Smooth muscle cell (in vitro differentiated cells): ENCODE results near the gene AHCYL1. TPM values are rescaled to one million over a fixed set of nuclear protein-coding genes. Genes with fewer than 3 reads are reported as not detected.

Experiments
- DNase-seq: peaks from one replicate; lab custom pipeline; 2025; ENCODE audit not compliant: unreplicated experiment; lab: John Stamatoyannopoulos, UW
- H2AFZ ChIP-seq: fragments of 200-600 bp; sonication (generic); 2 replicates; pipeline ENCODE4 v1.6.0; 2016; ENCODE audit warnings: antibody characterized with exemption, low read depth, mild to moderate bottlenecking
- H3F3A ChIP-seq: fragments of 200-600 bp; sonication (generic); 2 replicates; pipeline ENCODE4 v1.6.0; 2017; ENCODE audit warnings: antibody characterized with exemption, low read depth
- H3K27ac ChIP-seq: fragments of 200-600 bp; sonication (generic); 2 replicates; pipeline ENCODE4 v1.5.1; 2016; ENCODE audit warnings: low read depth, mild to moderate bottlenecking
- H3K27me3 ChIP-seq: fragments of 200-600 bp; sonication (generic); 2 replicates; pipeline ENCODE4 v1.6.1; 2016; ENCODE audit warnings: low read depth, mild to moderate bottlenecking
- H3K36me3 ChIP-seq: fragments of 200-600 bp; sonication (generic); 2 replicates; pipeline ENCODE4 v1.5.1; 2016; ENCODE audit warnings: low read depth
- H3K4me1 ChIP-seq: fragments of 200-600 bp; sonication (generic); 2 replicates; pipeline ENCODE4 v1.5.1; 2016; ENCODE audit warnings: low read depth
- H3K4me2 ChIP-seq: fragments of 200-600 bp; sonication (generic); 2 replicates; pipeline ENCODE4 v1.6.0; 2016; ENCODE audit warnings: mild to moderate bottlenecking
- H3K4me3 ChIP-seq: fragments of 200-600 bp; sonication (generic); 2 replicates; pipeline ENCODE4 v1.5.1; 2016; ENCODE audit warnings: mild to moderate bottlenecking
- H3K79me2 ChIP-seq: fragments of 200-600 bp; sonication (generic); 2 replicates; pipeline ENCODE4 v1.6.0; 2016; ENCODE audit warnings: low read depth, mild to moderate bottlenecking
- H3K9ac ChIP-seq: fragments of 200-600 bp; sonication (generic); 2 replicates; pipeline ENCODE4 v1.6.0; 2016; ENCODE audit warnings: low read depth
- H3K9me3 ChIP-seq: fragments of 200-600 bp; sonication (generic); replicated peaks from 2 replicates; pipeline ENCODE4 v1.5.1; 2016; ENCODE audit warnings: low read depth
- H4K20me1 ChIP-seq: fragments of 200-600 bp; sonication (generic); 2 replicates; pipeline ENCODE4 v1.6.0; 2016; ENCODE audit warnings: low read depth
- CTCF ChIP-seq: fragments of 200-600 bp; sonication (generic); IDR thresholded peaks from 2 replicates; pipeline ENCODE4 v1.5.1; 2017; ENCODE audit warnings: borderline replicate concordance, mild to moderate bottlenecking, antibody characterized with exemption; ENCODE audit not compliant: insufficient read depth, poor library complexity, severe bottlenecking
- WGBS: methylation state at CpG from one replicate; pipeline ENCODE4 v1.1.7; 2016; ENCODE audit warnings: low lambda C conversion rate; 5-methylcytosine and 5-hydroxymethylcytosine counted together
- polyA plus RNA-seq: library from polyadenylated mRNA; unstranded; fragments of >200 nt; fragmentation: Nextera tagmentation; extraction: Ambion mirVana; gene quantifications from 2 replicates; pipeline ENCODE4 v1.2.1, GENCODE V29; 2016
- total RNA-seq: library from RNA; depleted of rRNA; stranded (reverse); fragments of >200 nt; gene quantifications from 2 replicates; pipeline ENCODE4 v1.2.3, GENCODE V29; 2014

Gene AHCYL1
- total and polyA plus RNA-seq, 2 experiments from 2014 or later: 79.5 to 144 TPM

- H3K79me2 ChIP-seq: no peaks in the 10 kb centered on the region
- H3K9me3 ChIP-seq: no peaks in the 10 kb centered on the region
- H3K4me2 ChIP-seq: no peak overlapping the region
- no peak overlapping the region for H3K4me3 ChIP-seq
- H3F3A ChIP-seq: no peaks in the 10 kb centered on the region
- no peak for DNase-seq
- no peak for TF ChIP-seq CTCF
- H3K27ac ChIP-seq: no peak overlapping the region
- H3K36me3 ChIP-seq: no peaks in the 10 kb centered on the region
- no peak overlapping the region for H3K9ac ChIP-seq
- no peaks in the 10 kb centered on the region for H4K20me1 ChIP-seq
- 94% methylated on average over 3 of the region's 3 CpGs for WGBS
- no peaks in the 10 kb centered on the region for H3K4me1 ChIP-seq
- H3K27me3 ChIP-seq: no peaks in the 10 kb centered on the region
- no peak overlapping the region for H2AFZ ChIP-seq
Observed at GRCh38 chr1:109974191-109974590, 10.4 kb upstream of the AHCYL1 start.

- Histone ChIP-seq H2AFZ (no peak overlapping the region), H3F3A (no peaks in the 10 kb centered on the region)
Observed at GRCh38 chr1:109975718-109976117, 8.8 kb upstream of the AHCYL1 start.

GRCh38 chr1:109976762-109977161, 7.8 kb upstream of the AHCYL1 start:
- Histone ChIP-seq H3K27ac (no peak overlapping the region), H3K79me2 (no peaks in the 10 kb centered on the region), H3K27me3 (no peaks in the 10 kb centered on the region), H3K4me1 (no peaks in the 10 kb centered on the region), H3F3A (no peaks in the 10 kb centered on the region), H3K4me2 (no peak overlapping the region), H3K4me3 (no peak overlapping the region), H2AFZ (no peak overlapping the region), H3K9ac (no peak overlapping the region), H4K20me1 (no peaks in the 10 kb centered on the region), H3K36me3 (no peaks in the 10 kb centered on the region), H3K9me3 (no peaks in the 10 kb centered on the region)
- no peak for TF ChIP-seq CTCF
- no peak for DNase-seq
- WGBS: 99% methylated on average over 4 of the region's 4 CpGs

More at GRCh38 chr1:109975718-109976117, 8.8 kb upstream of the AHCYL1 start:
- WGBS: 60% methylated on average over 3 of the region's 3 CpGs
- H4K20me1 ChIP-seq: no peaks in the 10 kb centered on the region
- H3K4me3 ChIP-seq: no peak overlapping the region
- no peak overlapping the region for H3K9ac ChIP-seq
- H3K27me3 ChIP-seq: no peaks in the 10 kb centered on the region
- TF ChIP-seq CTCF: no peak
- DNase-seq: no peak
- no peaks in the 10 kb centered on the region for H3K4me1 ChIP-seq
- H3K79me2 ChIP-seq: no peaks in the 10 kb centered on the region
- H3K4me2 ChIP-seq: peak overlapping the region; percentile 14
- H3K27ac ChIP-seq: no peak overlapping the region
- no peaks in the 10 kb centered on the region for H3K36me3 ChIP-seq
- no peaks in the 10 kb centered on the region for H3K9me3 ChIP-seq

- H3K9ac ChIP-seq: no peak overlapping the region
- no peaks in the 10 kb centered on the region for H3K27me3 ChIP-seq
- H3F3A ChIP-seq: no peaks in the 10 kb centered on the region
- H2AFZ ChIP-seq: no peak overlapping the region
- WGBS: 95% methylated on average over 8 of the region's 8 CpGs
- H3K4me2 ChIP-seq: no peak overlapping the region
- no peaks in the 10 kb centered on the region for H4K20me1 ChIP-seq
- no peak for DNase-seq
- H3K9me3 ChIP-seq: no peaks in the 10 kb centered on the region
- H3K4me3 ChIP-seq: no peak overlapping the region
- no peaks in the 10 kb centered on the region for H3K4me1 ChIP-seq
- no peak for TF ChIP-seq CTCF
- H3K27ac ChIP-seq: no peak overlapping the region
- no peaks in the 10 kb centered on the region for H3K79me2 ChIP-seq
- H3K36me3 ChIP-seq: no peaks in the 10 kb centered on the region
Observed at GRCh38 chr1:109977225-109977624, 7.3 kb upstream of the AHCYL1 start.
